GM18907 (cell line): ENCODE data around the gene CDH4.

Experiments
- ATAC-seq: cut with Tn5 transposase; IDR thresholded peaks from one replicate; pipeline ENCODE4 v1.9.1; 2021; ENCODE audit warnings: mild to moderate bottlenecking, moderate library complexity; ENCODE audit not compliant: unreplicated experiment

CDH4 gene

DNA sequence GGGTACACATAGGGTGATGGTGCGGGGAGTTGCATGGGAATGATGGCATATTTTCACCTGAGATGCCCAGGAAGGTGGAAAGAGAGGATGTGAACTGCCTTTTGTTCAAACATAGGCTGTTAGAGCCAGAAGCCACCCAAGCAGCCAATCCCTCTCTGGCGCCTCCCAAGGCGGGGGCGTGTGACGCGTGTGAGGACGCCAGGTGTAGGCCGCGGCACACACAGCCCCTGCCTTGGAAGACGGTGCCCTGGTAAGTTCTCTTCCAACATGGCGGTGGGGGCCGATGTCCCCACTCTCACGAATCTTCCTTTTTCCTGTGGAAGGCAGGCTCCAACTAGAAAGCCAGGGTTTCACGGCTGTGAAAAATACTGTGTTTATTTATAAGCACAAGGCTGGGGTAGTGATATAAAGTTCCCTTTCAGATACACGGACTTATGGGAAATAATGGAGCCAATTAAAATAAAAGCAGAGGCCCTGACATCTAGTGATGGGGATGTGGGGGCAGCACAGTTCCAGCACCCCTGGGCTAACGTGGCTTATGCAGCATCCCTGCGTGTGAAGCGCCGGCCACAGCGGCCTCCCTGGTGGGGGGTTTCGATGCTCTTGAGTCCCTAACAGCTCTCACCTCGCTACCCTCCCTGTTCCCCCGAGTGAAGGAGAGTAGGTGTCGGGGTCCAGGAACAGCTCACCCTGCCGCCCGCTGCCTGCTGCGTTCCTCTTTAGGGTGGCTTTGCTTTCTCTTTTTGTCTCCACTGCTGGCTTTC is 28.3 kb downstream of the CDH4 start:
- ATAC-seq = no peak

DNA sequence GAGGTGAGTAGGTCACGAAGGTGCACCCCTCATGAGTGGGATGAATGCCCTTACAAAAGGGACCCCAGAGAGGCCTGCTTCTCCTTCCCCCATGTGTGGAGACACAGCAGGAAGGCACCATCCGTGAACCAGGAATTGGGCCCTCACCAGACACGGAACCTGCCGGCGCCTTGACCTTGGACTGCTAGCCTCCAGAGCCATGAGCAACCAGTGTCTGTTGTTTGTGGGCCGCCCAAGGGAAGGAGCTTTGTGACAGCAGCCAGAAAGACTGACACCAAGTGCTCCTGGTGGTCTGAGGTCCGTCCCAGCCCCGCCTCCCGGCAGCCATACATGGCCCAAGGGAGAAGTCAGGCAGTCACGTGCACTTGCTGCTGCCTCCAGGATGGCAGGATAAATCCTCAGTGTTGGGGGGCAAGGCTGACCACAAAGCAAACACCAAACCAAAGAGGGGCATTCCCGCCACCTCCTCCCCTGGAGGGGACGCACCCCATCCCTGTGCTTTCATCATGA is 29.3 kb downstream of the CDH4 start:
- ATAC-seq = no peak

- no peak for ATAC-seq
Measured at GRCh38 chr20:61284752-61285151, 32.7 kb downstream of the CDH4 start.

- ATAC-seq = no peak
Measured at GRCh38 chr20:61285152-61285645, 33.1 kb downstream of the CDH4 start.

DNA sequence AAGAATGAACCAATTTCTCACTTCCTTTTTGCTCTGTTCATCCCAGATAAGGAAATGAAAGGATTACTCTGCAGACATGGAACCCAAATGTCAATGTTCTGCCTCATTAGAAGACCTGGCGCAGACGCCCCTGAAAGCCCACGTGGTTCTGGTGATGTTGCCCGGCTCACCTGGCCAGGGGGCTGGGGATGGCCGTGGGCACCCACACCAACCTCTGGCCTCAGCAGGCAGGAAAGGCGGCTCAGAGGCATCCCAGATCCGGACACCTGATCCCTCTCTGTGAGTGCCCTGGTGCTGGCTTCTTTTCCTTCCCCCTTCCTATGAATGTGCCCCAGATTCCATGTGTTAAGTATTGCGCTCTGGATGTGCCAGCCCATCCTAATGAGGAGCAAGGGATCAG is 33.6 kb downstream of the CDH4 start:
- ATAC-seq = no peak

GRCh38 chr20:61287583-61288275 is 35.7 kb downstream of the CDH4 start:
- ATAC-seq = no peak

GRCh38 chr20:61288331-61288784 is 36.3 kb downstream of the CDH4 start:
- no peak for ATAC-seq

GRCh38 chr20:61289166-61289565 is 37.1 kb downstream of the CDH4 start:
- ATAC-seq = no peak

DNA sequence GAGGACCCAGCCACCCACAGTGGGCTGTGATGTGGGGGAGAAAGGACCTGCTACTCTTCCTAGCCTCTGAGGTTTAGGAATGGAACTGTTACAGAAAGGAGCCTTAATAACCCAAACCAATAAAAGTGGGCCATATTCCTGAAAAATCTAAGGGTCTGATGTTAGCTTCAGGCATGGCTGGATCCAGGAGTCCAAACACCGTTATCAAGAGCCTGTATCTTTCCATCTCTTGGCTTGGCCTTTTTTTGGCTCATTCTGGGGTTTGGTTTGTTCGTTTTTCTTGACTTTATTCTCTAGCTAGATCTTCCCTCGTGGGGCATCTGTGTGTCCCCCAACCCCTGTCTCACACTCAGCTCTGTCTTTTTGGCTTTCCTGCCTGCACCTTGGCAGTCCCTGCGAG is 38.7 kb downstream of the CDH4 start:
- ATAC-seq = no peak

GRCh38 chr20:61291166-61291829 is 39.2 kb downstream of the CDH4 start:
- no peak for ATAC-seq

GRCh38 chr20:61292391-61292790 is 40.3 kb downstream of the CDH4 start:
- no peak for ATAC-seq

DNA sequence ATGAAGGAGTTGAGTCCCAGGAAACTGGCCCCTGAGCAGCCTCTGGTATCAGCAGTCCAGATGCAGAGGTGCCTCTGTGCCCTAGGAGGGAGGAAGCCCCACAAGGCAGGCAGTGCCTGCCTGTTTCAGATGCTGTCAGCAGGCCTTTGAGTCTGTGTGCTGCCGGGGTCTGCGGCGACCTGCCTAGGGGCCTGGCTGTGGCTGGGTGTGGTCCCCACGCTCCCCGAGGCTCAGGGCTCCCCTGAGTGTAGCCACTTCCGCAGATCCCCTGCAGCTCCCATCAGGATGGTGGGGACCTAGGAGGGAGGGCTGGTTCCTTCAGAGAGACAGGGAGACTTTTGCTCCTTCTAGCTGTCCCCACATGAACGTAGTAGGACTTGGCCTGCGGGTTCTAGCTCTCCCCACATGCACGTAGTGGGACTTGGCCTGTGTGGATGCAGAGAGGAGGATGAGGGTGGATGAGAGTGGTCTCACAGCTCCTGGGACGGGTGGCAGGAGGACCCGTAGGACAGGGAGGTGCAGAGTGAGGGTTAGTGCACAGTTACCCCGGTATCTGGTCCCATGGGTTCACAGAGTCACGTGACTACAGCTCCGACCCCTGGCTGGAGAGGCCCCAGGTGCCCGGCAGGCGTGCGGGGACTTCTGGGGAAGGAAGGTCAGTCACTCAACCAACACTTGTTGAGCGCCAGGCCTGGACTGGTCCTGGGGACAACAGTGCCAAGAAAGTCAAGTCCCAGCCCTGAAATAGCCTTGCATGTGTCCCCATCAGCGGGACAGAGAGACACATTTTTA is 41.0 kb downstream of the CDH4 start:
- ATAC-seq = no peak

GRCh38 chr20:61293951-61294350 is 41.9 kb downstream of the CDH4 start:
- ATAC-seq = no peak

DNA sequence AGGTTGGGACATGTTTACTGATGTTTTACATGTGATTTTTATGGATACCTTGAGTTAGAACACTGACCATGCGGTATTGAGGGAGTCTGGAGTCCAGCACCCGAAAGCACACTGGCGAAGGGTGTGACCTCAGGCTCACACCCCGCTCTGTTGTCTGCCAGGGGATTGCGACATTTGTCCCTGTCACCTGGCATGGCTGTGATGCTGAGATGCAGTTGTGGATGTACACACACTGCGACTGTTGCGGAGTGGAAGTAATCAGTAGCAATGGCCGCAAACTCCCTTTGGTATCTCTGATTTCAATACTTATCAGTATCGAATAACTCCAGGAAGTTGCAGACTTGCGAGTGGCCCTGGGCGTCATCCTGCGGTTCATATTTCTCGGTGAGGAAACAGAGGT is 43.2 kb downstream of the CDH4 start:
- no peak for ATAC-seq

GRCh38 chr20:61295682-61296628 is 43.9 kb downstream of the CDH4 start:
- no peak for ATAC-seq

DNA sequence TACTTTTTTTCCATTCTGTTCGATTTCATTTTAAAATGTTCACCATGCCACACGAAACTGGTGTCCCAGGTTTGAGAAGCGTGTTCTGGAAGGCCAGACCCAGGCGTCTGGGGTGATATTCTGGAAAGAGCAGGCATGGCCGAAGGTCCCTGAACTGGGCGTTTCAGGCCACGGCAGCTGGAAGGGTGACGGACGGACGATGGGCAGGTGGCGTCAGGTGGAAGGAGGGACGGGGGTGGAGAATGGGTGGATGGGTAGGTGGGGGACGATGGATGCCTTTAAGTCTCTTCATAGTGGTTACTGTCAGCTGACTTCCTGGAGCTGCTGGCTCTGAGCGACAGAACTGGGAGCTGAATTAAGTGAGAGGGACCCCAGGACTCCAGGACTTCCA is 44.6 kb downstream of the CDH4 start:
- ATAC-seq = no peak

DNA sequence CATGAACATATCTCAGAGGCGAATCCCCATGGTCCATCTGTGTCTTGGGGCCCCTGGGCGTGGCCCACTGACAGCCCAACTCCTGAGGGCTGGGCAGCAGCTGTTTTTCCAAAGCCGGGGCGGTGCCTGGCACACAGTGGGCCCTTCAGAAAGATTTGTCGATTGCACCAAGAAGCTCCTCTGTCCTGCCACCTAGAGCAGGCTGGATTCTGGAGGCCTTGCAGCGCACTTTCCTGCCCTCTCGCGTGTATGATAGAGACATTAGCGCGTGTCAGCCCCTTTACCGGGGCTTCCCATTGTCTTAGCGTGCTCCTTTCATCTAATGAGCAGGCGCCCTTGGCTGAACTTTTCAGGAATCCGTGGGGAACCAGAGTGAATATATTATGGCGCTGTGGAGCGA is 45.4 kb downstream of the CDH4 start:
- ATAC-seq = no peak

GRCh38 chr20:61297986-61298385 is 45.9 kb downstream of the CDH4 start:
- ATAC-seq = no peak

DNA sequence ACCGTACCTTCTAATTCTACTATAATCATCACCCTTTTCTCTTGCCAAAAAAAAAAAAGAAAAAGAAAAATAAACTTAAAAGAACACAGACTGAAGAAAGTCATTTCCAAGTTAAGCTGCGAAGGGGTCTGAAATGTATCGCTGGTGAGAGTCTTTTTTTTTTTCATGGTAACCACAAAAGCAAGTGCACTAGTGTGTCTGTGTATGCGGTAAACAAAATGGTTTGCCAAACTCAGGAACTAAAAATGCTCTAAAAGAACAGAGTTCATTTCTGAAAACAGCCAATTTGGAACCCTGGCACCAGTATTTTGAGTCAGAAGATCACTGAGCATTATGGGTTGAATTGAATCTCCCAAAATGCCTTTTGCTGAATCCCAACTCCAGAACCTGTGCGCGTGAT is 46.6 kb downstream of the CDH4 start:
- no peak for ATAC-seq

- ATAC-seq = no peak
Measured at GRCh38 chr20:61299104-61299503, 47.0 kb downstream of the CDH4 start.
